Measurements from ENCODE around the gene GNL3.
"Not testable (repeated sequence)": the region's sequence is repeated elsewhere in the genome, so short reads cannot be mapped to it uniquely, and the experiment has no call there.

The GNL3 gene

DNA sequence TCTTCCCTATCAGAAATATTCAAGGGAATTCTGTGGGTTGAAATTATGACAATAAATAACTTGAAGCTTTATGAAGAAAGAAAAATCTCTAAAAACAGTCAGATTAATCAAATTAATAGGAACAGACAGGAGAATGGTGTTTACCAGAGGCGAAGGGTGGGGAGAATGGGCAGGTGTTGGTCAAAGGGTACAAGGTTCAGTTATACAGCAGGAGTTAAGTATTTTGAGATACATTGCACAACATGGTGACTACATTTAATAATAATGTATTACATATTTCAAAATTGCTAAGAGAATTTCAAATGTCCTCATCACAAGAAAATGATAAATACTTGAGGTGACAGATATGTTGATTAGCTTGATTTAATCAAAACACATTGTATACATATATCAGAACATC lies 38.7 kb downstream of the GNL3 start:
- H3K4me3 ChIP-seq (ENCODE audit: low read depth, low read length), result no peak overlapping the region
- DNase-seq (ENCODE audit: low read depth), result no peak
- TF ChIP-seq MYC (IDR thresholded peaks at IDR 0.05; ENCODE audit: low read depth, low read length) (no peak), POLR2A (IDR thresholded peaks at IDR 0.05; ENCODE audit: extremely low read depth, insufficient read length) (no peak)
- TF ChIP-seq, protein P1, sequence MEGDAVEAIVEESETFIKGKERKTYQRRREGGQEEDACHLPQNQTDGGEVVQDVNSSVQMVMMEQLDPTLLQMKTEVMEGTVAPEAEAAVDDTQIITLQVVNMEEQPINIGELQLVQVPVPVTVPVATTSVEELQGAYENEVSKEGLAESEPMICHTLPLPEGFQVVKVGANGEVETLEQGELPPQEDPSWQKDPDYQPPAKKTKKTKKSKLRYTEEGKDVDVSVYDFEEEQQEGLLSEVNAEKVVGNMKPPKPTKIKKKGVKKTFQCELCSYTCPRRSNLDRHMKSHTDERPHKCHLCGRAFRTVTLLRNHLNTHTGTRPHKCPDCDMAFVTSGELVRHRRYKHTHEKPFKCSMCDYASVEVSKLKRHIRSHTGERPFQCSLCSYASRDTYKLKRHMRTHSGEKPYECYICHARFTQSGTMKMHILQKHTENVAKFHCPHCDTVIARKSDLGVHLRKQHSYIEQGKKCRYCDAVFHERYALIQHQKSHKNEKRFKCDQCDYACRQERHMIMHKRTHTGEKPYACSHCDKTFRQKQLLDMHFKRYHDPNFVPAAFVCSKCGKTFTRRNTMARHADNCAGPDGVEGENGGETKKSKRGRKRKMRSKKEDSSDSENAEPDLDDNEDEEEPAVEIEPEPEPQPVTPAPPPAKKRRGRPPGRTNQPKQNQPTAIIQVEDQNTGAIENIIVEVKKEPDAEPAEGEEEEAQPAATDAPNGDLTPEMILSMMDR (IDR thresholded peaks at IDR 0.05; ENCODE audit: low read depth, low read length), result no peak
- TF ChIP-seq, protein P2, sequence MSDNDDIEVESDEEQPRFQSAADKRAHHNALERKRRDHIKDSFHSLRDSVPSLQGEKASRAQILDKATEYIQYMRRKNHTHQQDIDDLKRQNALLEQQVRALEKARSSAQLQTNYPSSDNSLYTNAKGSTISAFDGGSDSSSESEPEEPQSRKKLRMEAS (IDR thresholded peaks at IDR 0.05; ENCODE audit: low read depth, low read length), result no peak

- not testable (repeated sequence) for H3K4me3 ChIP-seq (ENCODE audit: low read depth, low read length); DNase-seq (ENCODE audit: low read depth)
Measured at GRCh38 chr3:52728753-52729152, 42.9 kb downstream of the GNL3 start.

GRCh38 chr3:52730681-52731080 lies 44.8 kb downstream of the GNL3 start:
- TF ChIP-seq MYC (IDR thresholded peaks at IDR 0.05; ENCODE audit: low read depth, low read length) (no peak), POLR2A (IDR thresholded peaks at IDR 0.05; ENCODE audit: extremely low read depth, insufficient read length) (no peak)
- TF ChIP-seq, protein P2 (IDR thresholded peaks at IDR 0.05; ENCODE audit: low read depth, low read length), result no peak
- TF ChIP-seq, protein P1 (IDR thresholded peaks at IDR 0.05; ENCODE audit: low read depth, low read length), result no peak
- peak; percentile 39 for DNase-seq (ENCODE audit: low read depth)
- no peak overlapping the region for H3K4me3 ChIP-seq (ENCODE audit: low read depth, low read length)

DNA sequence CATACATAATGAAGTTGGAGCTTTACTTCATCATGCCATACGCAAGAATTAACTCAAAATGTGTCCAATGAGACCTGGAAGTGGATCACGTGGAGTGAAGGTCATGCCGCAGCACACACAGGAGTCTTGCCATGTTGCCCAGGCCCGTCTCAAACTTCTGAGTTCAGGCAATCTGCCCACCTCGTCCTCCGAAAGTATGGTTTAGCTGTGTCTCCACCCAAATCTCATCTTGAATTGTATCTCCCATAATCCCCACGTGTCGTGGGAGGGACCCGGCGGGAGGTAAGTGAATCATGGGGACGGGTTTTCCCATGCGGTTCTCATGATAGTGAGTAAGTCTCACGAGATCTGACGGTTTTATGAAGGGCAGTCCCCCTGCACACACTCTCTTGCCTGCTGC lies 45.8 kb downstream of the GNL3 start:
- no peak overlapping the region for H3K4me3 ChIP-seq (ENCODE audit: low read depth, low read length)
- DNase-seq (ENCODE audit: low read depth), result no peak
- TF ChIP-seq, protein P1 (IDR thresholded peaks at IDR 0.05; ENCODE audit: low read depth, low read length), result no peak
- TF ChIP-seq MYC (IDR thresholded peaks at IDR 0.05; ENCODE audit: low read depth, low read length) (no peak), POLR2A (IDR thresholded peaks at IDR 0.05; ENCODE audit: extremely low read depth, insufficient read length) (no peak)
- TF ChIP-seq, protein P2 (IDR thresholded peaks at IDR 0.05; ENCODE audit: low read depth, low read length), result no peak

DNA sequence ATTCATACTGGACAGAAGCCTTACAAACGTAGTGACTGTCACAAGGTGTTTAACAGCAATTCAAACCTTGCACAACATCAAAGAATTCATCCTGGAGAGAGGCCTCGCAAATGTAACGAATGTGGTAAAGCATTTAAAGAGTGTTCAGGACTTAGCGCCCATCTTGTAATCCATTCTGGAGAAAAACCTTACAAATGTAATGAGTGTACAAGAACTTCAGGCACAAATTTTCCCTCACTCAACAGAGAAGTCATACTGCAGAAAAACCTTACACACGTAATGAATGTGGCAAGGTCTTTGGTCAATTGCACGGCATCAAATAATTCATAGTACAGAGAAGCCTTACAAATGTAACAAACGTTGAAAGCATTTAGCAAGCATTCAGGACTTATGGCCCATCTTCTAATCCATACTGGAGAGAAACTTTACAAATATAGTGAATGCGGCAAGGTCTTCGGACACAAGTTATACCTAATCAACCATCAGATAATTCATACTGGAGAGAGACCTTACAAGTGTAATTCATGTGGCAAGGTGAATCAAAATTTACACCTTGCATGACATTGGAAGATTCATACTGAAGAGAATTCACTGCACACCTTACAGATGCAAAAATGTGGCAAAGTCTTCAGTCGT lies 47.5 kb downstream of the GNL3 start:
- TF ChIP-seq MYC (IDR thresholded peaks at IDR 0.05; ENCODE audit: low read depth, low read length) (no peak), POLR2A (IDR thresholded peaks at IDR 0.05; ENCODE audit: extremely low read depth, insufficient read length) (no peak)
- TF ChIP-seq, protein P2 (IDR thresholded peaks at IDR 0.05; ENCODE audit: low read depth, low read length), result no peak
- TF ChIP-seq, protein P1 (IDR thresholded peaks at IDR 0.05; ENCODE audit: low read depth, low read length), result no peak
- H3K4me3 ChIP-seq (ENCODE audit: low read depth, low read length), result no peak overlapping the region
- no peak for DNase-seq (ENCODE audit: low read depth)

DNA sequence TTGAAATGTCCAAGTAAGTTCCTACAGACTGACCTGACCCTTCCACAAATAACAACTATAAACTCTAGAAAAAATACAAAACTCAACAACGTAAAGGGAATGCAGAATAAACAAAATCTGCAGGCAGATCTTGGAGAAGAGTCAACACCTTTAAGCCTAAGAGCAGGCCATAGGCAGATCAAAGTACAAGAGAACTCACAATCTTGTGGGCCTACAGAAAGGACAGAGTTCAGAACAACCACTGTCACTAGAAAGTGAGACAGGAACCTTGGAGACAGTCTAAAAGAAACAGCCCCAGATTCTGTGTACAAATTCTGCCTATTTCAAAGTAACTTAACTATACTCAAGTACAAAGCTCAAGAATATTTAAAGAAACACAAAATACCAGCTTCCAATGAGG lies 53.9 kb downstream of the GNL3 start:
- no peak for DNase-seq (ENCODE audit: low read depth)
- no peak overlapping the region for H3K4me3 ChIP-seq (ENCODE audit: low read depth, low read length)
- TF ChIP-seq POLR2A (IDR thresholded peaks at IDR 0.05; ENCODE audit: extremely low read depth, insufficient read length) (no peak), MYC (IDR thresholded peaks at IDR 0.05; ENCODE audit: low read depth, low read length) (no peak)
- TF ChIP-seq, protein P2 (IDR thresholded peaks at IDR 0.05; ENCODE audit: low read depth, low read length), result no peak
- TF ChIP-seq, protein P1 (IDR thresholded peaks at IDR 0.05; ENCODE audit: low read depth, low read length), result no peak

Data from NB4 (cell line).